ENCODE data around the gene RALGAPA1.

The RALGAPA1 gene

DNA sequence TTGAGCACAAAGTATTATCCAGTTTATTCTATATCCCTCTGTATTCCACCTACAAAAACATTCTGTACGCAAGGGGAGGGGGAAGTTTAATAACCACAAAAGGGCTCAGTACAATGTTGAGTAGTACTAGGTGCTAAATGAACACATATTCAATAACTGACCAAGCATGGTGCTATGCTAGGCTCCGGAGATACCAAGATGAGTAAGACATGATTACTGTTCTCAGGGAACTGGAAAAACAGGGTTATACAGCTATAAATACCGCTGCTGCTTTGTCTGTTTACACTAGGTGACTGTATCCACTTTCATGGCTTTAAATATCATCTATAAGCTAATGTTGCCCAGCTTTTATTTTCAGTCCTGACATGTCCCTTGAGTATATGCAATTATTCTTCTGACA is 139.3 kb downstream of the RALGAPA1 start:
- TF ChIP-seq, protein P1, sequence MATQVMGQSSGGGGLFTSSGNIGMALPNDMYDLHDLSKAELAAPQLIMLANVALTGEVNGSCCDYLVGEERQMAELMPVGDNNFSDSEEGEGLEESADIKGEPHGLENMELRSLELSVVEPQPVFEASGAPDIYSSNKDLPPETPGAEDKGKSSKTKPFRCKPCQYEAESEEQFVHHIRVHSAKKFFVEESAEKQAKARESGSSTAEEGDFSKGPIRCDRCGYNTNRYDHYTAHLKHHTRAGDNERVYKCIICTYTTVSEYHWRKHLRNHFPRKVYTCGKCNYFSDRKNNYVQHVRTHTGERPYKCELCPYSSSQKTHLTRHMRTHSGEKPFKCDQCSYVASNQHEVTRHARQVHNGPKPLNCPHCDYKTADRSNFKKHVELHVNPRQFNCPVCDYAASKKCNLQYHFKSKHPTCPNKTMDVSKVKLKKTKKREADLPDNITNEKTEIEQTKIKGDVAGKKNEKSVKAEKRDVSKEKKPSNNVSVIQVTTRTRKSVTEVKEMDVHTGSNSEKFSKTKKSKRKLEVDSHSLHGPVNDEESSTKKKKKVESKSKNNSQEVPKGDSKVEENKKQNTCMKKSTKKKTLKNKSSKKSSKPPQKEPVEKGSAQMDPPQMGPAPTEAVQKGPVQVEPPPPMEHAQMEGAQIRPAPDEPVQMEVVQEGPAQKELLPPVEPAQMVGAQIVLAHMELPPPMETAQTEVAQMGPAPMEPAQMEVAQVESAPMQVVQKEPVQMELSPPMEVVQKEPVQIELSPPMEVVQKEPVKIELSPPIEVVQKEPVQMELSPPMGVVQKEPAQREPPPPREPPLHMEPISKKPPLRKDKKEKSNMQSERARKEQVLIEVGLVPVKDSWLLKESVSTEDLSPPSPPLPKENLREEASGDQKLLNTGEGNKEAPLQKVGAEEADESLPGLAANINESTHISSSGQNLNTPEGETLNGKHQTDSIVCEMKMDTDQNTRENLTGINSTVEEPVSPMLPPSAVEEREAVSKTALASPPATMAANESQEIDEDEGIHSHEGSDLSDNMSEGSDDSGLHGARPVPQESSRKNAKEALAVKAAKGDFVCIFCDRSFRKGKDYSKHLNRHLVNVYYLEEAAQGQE (IDR thresholded peaks at IDR 0.05; ENCODE audit: insufficient read depth in 1 of 2, low read depth in 2 of 2, low read length in 2 of 2) = no peak
- TF ChIP-seq SIN3A (IDR thresholded peaks at IDR 0.05; ENCODE audit: borderline replicate concordance, insufficient read depth, low read length) (no peak), POLR2AphosphoS5 (IDR thresholded peaks at IDR 0.05; ENCODE audit: low read depth, low read length) (no peak), TAF1 (IDR thresholded peaks at IDR 0.05; ENCODE audit: borderline replicate concordance, insufficient read depth, low read length) (no peak), FOXP2 (optimal IDR thresholded peaks at IDR 0.05; ENCODE audit: borderline replicate concordance, extremely low read depth, extremely low read length, insufficient read depth) (no peak)

DNA sequence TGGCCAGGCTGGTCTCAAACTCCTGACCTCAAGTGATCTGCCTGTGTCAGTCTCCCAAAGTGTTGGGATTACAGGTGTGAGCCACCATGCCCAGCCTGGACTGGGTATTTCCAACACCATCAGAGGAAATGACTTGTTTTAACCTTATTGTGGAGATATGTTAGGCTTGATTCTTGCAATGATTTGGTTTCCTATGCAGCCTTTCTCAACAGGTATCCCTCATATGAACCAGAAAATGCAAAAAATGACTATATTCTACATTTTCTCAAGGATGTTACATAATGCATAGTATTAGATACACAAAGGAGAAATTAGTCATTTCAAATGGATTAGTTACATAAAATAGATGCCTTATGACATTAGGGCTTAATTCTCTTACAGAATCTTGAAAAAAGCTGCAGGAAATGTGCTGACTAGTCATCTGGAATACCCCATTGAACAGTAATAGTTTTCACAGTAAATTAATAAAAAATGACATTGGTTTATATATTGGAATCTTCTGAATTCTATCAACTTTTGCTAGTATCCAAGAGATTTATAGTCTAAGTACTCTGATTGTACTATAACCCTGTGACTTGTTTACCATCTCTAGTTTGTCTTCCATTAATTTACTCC is 142.6 kb downstream of the RALGAPA1 start:
- no peak for TF ChIP-seq POLR2AphosphoS5 (IDR thresholded peaks at IDR 0.05; ENCODE audit: low read depth, low read length)
- TF ChIP-seq TAF1 (IDR thresholded peaks at IDR 0.05; ENCODE audit: borderline replicate concordance, insufficient read depth, low read length) = no peak
- no peak for TF ChIP-seq FOXP2 (optimal IDR thresholded peaks at IDR 0.05; ENCODE audit: borderline replicate concordance, extremely low read depth, extremely low read length, insufficient read depth)
- no peak for TF ChIP-seq SIN3A (IDR thresholded peaks at IDR 0.05; ENCODE audit: borderline replicate concordance, insufficient read depth, low read length)
- TF ChIP-seq, protein P1 (IDR thresholded peaks at IDR 0.05; ENCODE audit: insufficient read depth in 1 of 2, low read depth in 2 of 2, low read length in 2 of 2) = no peak

GRCh38 chr14:35661875-35662274 is 147.2 kb downstream of the RALGAPA1 start:
- no peak for TF ChIP-seq SIN3A (IDR thresholded peaks at IDR 0.05; ENCODE audit: borderline replicate concordance, insufficient read depth, low read length)
- no peak for TF ChIP-seq TAF1 (IDR thresholded peaks at IDR 0.05; ENCODE audit: borderline replicate concordance, insufficient read depth, low read length)
- no peak for TF ChIP-seq FOXP2 (optimal IDR thresholded peaks at IDR 0.05; ENCODE audit: borderline replicate concordance, extremely low read depth, extremely low read length, insufficient read depth)
- no peak for TF ChIP-seq POLR2AphosphoS5 (IDR thresholded peaks at IDR 0.05; ENCODE audit: low read depth, low read length)
- TF ChIP-seq, protein P1 (IDR thresholded peaks at IDR 0.05; ENCODE audit: insufficient read depth in 1 of 2, low read depth in 2 of 2, low read length in 2 of 2) = no peak

- no peak for TF ChIP-seq FOXP2 (optimal IDR thresholded peaks at IDR 0.05; ENCODE audit: borderline replicate concordance, extremely low read depth, extremely low read length, insufficient read depth)
Observed at GRCh38 chr14:35653045-35653444, 156.1 kb downstream of the RALGAPA1 start.

DNA sequence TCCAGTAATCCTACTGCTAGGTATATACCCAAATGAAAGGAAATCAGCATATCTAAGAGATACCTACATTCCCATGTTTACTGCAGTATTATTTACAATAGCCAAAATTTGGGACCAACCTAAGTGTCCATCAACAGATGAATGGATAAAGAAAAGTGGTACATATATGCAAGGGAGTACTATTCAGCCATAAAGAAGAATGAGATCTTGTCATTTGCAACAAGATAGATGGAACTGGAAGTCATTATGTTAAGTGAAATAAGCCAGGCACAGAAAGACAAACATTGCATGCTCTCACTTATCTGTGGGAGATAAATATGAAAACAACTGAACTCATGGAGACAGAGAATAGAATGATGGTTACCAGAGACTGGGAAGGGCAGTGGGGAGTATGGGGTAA is 165.6 kb downstream of the RALGAPA1 start:
- no peak for TF ChIP-seq TAF1 (IDR thresholded peaks at IDR 0.05; ENCODE audit: borderline replicate concordance, insufficient read depth, low read length)
- TF ChIP-seq FOXP2 (optimal IDR thresholded peaks at IDR 0.05; ENCODE audit: borderline replicate concordance, extremely low read depth, extremely low read length, insufficient read depth) = no peak
- no peak for TF ChIP-seq SIN3A (IDR thresholded peaks at IDR 0.05; ENCODE audit: borderline replicate concordance, insufficient read depth, low read length)
- TF ChIP-seq, protein P1 (IDR thresholded peaks at IDR 0.05; ENCODE audit: insufficient read depth in 1 of 2, low read depth in 2 of 2, low read length in 2 of 2) = no peak
- TF ChIP-seq POLR2AphosphoS5 (IDR thresholded peaks at IDR 0.05; ENCODE audit: low read depth, low read length) = no peak

Data from PFSK-1 (cell line).